Type B pancreatic cell (in vitro differentiated cells): Measurements from ENCODE around the gene SSH3. TPM values are rescaled to one million over a fixed set of nuclear protein-coding genes. Genes with fewer than 3 reads are reported as not detected.

Experiments
- DNase-seq: peaks from one replicate; pipeline ENCODE4 v3.0.0; 2021; ENCODE audit warnings: mixed read lengths; ENCODE audit not compliant: unreplicated experiment; ENCODE audit errors: extremely low spot score
- H3K27ac Mint-ChIP-seq: 2 replicates; pipeline ENCODE4 v1.8.0; 2021; ENCODE audit warnings: mild to moderate bottlenecking, mixed read lengths
- H3K27me3 Mint-ChIP-seq: 2 replicates; pipeline ENCODE4 v1.8.0; 2021; ENCODE audit warnings: mixed read lengths
- H3K36me3 Mint-ChIP-seq: 2 replicates; pipeline ENCODE4 v1.8.0; 2021; ENCODE audit warnings: mixed read lengths
- H3K4me1 Mint-ChIP-seq: one replicate; pipeline ENCODE4 v1.8.0; 2021; ENCODE audit warnings: mixed read lengths; ENCODE audit not compliant: unreplicated experiment
- H3K4me3 Mint-ChIP-seq: 2 replicates; pipeline ENCODE4 v1.8.0; 2021; ENCODE audit warnings: mild to moderate bottlenecking, mixed read lengths
- H3K9me3 Mint-ChIP-seq: 2 replicates; pipeline ENCODE4 v1.8.0; 2021; ENCODE audit warnings: mixed read lengths
- total RNA-seq: library from RNA; stranded (reverse); gene quantifications from 2 replicates; pipeline ENCODE4 v1.2.1, GENCODE V29; 2021; ENCODE audit warnings: low replicate concordance
- TF ChIP-seq, protein P1 (sequence below): fragments of 200-600 bp; sonication (generic); conservative IDR thresholded peaks from 2 replicates; pipeline ENCODE4 v1.5.0; 2021; ENCODE audit warnings: antibody characterized with exemption, mild to moderate bottlenecking

SSH3 gene
- total RNA-seq, 1 donor from 2014 or later: 32.0 TPM

- TF ChIP-seq, protein P1, sequence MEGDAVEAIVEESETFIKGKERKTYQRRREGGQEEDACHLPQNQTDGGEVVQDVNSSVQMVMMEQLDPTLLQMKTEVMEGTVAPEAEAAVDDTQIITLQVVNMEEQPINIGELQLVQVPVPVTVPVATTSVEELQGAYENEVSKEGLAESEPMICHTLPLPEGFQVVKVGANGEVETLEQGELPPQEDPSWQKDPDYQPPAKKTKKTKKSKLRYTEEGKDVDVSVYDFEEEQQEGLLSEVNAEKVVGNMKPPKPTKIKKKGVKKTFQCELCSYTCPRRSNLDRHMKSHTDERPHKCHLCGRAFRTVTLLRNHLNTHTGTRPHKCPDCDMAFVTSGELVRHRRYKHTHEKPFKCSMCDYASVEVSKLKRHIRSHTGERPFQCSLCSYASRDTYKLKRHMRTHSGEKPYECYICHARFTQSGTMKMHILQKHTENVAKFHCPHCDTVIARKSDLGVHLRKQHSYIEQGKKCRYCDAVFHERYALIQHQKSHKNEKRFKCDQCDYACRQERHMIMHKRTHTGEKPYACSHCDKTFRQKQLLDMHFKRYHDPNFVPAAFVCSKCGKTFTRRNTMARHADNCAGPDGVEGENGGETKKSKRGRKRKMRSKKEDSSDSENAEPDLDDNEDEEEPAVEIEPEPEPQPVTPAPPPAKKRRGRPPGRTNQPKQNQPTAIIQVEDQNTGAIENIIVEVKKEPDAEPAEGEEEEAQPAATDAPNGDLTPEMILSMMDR: no peak
- Mint-ChIP-seq H3K27ac (no peak overlapping the region), H3K9me3 (no peaks in the 10 kb centered on the region), H3K4me1 (peaks cover 6% of the 10 kb centered on the region), H3K36me3 (peaks cover 26% of the 10 kb centered on the region), H3K27me3 (no peaks in the 10 kb centered on the region), H3K4me3 (no peak overlapping the region)
- DNase-seq: no peak
These were observed 4.5 kb upstream of the SSH3 start for GRCh38 chr11:67298786-67299185.

DNA sequence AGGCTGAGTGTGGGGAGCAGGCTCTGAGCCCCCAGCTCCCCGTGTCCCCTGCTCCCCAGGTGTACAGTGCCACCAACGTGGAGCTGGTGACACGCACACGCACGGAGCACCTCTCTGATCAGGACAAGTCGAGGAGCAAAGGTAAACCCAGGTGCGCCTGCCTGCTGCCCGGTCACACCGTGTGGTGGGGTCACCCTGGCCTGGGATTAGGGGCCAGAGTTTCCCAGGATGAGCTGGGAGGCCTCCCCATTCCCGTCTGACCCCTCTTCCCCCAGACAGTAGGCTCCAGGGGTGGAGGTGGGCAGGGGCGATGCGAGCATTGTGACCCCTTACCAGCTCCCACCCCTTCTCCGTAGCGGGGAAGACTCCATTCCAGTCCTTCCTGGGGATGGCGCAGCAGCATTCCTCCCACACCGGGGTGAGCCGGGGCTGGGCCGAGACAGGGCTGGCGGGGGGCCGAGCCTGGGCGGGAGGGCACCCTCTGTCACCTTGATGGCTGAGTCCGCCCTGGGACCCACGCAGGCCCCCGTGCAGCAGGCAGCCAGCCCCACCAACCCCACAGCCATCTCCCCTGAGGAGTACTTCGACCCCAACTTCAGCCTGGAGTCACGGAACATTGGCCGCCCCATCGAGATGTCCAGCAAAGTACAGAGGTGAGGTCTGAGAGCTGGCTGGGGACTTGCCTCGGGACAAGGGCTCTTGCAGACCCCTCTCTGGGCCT lies 3.7 kb upstream of the SSH3 start:
- Mint-ChIP-seq H3K36me3 (peaks cover 23% of the 10 kb centered on the region), H3K4me1 (peaks cover 8% of the 10 kb centered on the region), H3K4me3 (no peak overlapping the region), H3K9me3 (no peaks in the 10 kb centered on the region), H3K27me3 (no peaks in the 10 kb centered on the region), H3K27ac (no peak overlapping the region)
- no peak for DNase-seq
- TF ChIP-seq, protein P1: no peak

GRCh38 chr11:67300256-67300755 lies 3.0 kb upstream of the SSH3 start:
- TF ChIP-seq, protein P1: no peak
- Mint-ChIP-seq H3K27ac (no peak overlapping the region), H3K36me3 (peaks cover 23% of the 10 kb centered on the region), H3K4me3 (no peak overlapping the region), H3K27me3 (no peaks in the 10 kb centered on the region), H3K4me1 (peaks cover 10% of the 10 kb centered on the region), H3K9me3 (no peaks in the 10 kb centered on the region)
- DNase-seq: no peak

- H3K36me3 Mint-ChIP-seq: peaks cover 20% of the 10 kb centered on the region
- no peak overlapping the region for H3K4me3 Mint-ChIP-seq
- H3K9me3 Mint-ChIP-seq: no peaks in the 10 kb centered on the region
- H3K27ac Mint-ChIP-seq: no peak overlapping the region
- no peak for DNase-seq
- no peaks in the 10 kb centered on the region for H3K27me3 Mint-ChIP-seq
- peaks cover 10% of the 10 kb centered on the region for H3K4me1 Mint-ChIP-seq
- TF ChIP-seq, protein P1: no peak
These were observed 2.5 kb upstream of the SSH3 start for GRCh38 chr11:67300756-67301312.

DNA sequence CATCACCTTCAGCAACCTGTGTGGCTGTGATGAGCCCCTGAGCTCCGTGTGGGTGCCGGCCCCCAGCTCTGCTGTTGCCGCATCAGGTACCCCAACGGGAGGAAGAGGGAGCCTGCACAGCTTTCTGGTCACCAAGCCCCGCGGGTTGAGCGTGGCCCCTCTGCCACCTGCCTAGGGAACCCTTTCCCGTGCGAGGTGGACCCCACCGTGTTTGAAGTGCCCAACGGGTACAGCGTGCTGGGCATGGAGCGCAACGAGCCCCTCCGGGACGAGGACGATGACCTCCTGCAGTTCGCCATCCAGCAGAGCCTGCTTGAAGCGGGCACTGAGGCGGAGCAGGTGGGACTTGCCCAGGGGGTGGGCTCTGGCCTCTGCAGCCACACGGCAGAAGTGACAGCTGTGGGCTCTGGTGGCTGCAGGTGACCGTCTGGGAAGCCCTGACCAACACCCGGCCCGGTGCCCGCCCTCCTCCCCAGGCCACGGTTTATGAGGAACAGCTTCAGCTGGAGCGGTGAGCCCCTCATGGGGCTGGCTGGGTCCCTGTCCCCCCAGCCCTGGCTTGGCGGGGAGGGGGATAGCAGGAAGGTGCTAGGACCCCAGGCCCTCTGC lies 1.9 kb upstream of the SSH3 start:
- H3K4me1 Mint-ChIP-seq: peaks cover 10% of the 10 kb centered on the region
- H3K36me3 Mint-ChIP-seq: peaks cover 15% of the 10 kb centered on the region
- TF ChIP-seq, protein P1: no peak
- no peak for DNase-seq
- H3K27me3 Mint-ChIP-seq: no peaks in the 10 kb centered on the region
- no peak overlapping the region for H3K4me3 Mint-ChIP-seq
- no peak overlapping the region for H3K27ac Mint-ChIP-seq
- no peaks in the 10 kb centered on the region for H3K9me3 Mint-ChIP-seq
